CD4-positive, alpha-beta T cell treated with Interleukin-4 for 4 hours (primary cell): ENCODE measurements around the gene DRC3.
A peak's percentile ranks its signal among the peaks of the same experiment; 100 is the strongest.
"Not testable (repeated sequence)": the region's sequence is repeated elsewhere in the genome, so short reads cannot be mapped to it uniquely, and the experiment has no call there.

Experiments used
- DNase-seq: peaks from one replicate; pipeline ENCODE4 v3.0.0-alpha.2; 2020

Gene DRC3, protein sequence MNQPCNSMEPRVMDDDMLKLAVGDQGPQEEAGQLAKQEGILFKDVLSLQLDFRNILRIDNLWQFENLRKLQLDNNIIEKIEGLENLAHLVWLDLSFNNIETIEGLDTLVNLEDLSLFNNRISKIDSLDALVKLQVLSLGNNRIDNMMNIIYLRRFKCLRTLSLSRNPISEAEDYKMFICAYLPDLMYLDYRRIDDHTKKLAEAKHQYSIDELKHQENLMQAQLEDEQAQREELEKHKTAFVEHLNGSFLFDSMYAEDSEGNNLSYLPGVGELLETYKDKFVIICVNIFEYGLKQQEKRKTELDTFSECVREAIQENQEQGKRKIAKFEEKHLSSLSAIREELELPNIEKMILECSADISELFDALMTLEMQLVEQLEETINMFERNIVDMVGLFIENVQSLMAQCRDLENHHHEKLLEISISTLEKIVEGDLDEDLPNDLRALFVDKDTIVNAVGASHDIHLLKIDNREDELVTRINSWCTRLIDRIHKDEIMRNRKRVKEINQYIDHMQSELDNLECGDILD

DNA sequence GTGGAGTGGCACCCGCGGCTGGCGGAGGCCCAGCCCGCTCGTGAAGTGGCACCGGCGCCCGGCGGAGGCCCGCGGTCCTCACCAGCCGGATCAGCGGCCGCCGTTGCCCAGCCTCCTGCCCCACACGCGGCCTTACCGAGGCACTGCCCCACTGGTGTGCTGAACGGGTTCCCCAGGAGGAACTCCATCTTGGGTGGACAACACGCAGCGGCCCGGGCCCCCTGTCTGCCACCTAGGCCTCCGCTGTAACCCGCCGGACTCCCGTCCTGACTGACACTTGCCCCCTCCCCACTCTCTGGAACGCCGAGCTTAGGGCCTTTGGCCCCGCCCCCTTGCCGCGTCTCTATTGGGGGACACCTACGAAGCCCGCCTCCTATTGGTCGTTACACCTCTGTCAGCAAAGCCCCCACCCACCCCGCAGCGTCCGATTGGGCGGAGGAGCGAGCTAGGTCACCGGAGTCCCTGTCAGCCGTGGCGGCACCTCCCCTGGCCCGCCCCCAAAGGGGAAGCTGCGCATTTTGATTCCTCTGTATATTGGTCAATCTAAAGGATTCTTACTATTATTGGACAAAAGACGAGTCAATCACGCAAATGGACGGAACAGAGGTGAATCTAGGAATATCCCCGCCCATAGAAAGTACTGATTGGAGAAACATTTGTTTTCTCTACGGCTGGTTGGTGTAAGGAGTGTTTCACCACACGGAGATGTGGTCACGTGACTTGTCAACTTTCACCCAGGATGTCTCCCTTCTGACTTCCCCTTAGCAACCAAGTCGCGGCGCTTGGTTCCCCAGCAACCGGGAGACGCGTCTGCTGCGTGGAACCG is at the start of gene DRC3, which contains the start of gene TOM1L2:
Gene DRC3 (plus strand): TSS at position 737 of the 826 bp plus-strand sequence. CDS start 4,737 bp downstream, outside the sequence.
Gene TOM1L2 (minus strand): TSS at position 275 of the 826 bp plus-strand sequence. CDS start 87 bp downstream, at position 188.
- peak; percentile 100 for DNase-seq

DNA sequence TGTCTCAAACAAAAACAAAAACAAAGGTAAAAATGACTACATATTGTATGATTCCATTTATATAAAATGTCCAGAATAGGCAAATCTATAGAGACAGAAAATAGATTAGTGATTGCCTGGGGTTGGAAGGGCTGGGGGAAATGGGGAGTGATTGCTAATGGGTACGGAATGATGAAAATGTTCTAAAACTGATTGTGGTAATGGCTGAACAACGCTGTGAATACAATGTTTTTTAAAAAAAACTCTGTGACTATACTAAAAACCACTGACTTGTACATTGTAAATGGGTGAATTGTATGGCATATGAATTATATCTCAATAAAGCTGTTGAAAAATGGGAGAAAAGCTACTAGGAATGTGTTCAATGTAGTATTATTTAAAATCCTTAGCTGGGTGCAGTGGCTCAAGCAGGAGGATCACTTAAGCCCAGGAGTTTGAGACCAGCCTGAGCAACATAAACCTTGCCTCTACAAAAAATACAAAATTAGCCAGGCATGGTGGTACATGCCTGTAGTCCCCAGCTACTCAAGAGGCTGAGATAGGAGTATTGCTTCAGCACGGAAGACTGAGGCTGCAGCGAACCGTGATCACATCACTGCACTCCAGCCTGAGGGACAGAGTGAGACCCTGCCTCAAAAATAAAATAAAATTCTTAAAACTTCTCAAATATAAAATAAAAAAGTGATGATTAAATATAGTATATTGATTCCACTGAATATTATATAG is 48.4 kb upstream of the DRC3 start:
- no peak for DNase-seq

DNA sequence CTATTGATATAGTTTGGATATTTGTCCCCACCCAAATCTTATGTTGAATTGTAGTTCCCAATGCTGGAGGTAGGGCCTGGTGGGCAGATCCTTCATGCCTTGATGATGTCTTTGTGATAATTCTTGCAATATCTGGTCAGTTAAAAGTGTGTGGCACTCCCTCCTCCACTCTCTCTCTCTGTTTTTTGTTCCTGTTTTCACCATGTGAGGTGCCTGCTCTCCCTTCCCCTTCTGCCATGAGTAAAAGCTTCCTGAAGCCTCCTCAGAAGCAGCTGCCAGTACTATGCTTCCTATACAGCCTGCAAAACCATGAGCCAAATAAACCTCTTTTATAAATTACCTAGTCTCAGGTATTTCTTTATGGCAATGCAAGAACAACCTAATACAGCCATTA is 47.8 kb upstream of the DRC3 start:
- DNase-seq = no peak

DNA sequence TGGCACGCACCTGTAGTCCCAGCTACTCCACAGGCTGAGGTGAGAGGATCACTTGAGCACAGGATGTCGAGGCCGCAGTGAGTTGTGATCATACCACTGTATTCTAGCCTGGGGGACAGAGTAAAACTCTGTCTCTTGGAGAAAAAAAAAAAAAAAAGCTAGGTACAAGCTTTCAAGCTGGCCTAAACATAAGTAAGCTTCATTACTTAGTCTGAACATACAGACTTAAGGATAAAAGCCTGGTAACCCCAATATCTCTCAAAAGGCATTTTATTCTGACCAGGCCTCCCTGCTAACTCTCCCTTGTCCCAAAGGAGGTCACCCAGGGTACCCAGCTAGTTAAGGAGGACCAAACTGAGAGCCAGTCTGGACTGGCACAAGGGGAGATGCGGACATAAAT is 46.6 kb upstream of the DRC3 start:
- no peak for DNase-seq

DNA sequence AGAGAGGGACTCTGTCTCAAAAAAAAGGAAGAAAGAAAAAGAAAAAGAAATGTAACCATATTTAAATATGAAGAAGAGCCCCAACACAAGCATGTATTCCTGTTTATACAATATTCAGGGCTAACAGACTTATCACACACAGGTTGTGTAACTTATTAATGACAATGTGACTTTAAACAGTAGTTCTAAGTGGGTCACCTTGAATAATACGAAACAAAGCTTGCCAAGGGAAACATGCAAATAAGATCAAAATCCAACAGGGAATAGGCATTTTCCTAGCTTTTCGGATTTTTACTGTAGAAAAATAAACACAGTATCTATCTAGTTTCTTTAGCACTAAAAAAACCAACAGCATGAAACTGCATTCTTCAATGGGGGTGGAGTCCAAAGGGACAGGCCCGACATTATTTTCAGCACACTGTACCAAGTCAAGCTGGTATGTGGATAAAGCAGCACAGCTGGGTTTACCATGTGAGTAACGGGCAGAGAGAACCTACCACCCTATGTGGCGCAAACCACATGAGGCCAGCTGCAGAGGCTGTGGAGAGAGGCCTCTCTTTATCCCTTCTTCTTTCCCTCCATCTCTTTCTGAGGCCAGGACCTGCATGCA is 45.7 kb upstream of the DRC3 start:
- no peak for DNase-seq

DNA sequence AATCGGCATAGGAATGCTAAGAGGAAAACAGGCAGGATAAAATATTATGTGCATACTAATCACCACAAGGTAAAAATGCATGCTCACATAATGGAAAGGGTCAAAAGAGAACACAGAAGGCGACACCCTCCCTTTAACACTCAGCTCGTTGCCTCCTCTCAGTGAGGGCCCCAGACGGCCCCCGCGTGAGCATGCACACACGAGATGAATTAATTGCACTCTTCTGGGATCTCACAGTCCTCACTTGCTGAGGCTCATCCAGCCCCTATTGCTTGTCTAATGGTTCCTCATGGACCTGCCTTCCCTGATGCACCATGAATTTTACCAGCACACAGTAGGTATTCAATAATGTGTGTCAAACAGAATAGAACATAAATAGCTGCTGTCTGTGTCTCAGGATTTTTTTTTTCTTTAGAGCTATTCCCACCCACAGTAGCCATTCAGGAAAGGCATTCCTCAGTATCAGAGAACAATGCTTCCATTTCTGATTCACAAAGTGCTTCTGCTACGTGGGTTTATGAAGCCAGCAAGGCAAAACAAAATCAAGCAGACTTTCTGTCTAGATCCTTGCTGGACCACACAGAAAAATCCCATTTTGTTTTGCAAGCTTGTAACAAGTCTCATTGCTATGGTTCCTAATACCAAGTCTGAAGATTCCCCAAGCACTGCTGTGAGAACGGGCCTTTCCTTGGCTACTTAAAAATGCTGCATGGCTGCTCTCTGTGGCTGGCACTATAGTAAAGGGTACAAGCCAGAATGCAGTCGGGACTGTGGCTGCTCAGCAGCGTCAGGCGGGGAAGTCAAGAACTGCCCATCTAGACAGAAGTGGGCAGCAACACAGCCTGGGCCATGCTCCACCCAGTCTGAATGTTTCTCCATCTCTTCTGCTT is 44.0 kb upstream of the DRC3 start:
- DNase-seq = no peak

DNA sequence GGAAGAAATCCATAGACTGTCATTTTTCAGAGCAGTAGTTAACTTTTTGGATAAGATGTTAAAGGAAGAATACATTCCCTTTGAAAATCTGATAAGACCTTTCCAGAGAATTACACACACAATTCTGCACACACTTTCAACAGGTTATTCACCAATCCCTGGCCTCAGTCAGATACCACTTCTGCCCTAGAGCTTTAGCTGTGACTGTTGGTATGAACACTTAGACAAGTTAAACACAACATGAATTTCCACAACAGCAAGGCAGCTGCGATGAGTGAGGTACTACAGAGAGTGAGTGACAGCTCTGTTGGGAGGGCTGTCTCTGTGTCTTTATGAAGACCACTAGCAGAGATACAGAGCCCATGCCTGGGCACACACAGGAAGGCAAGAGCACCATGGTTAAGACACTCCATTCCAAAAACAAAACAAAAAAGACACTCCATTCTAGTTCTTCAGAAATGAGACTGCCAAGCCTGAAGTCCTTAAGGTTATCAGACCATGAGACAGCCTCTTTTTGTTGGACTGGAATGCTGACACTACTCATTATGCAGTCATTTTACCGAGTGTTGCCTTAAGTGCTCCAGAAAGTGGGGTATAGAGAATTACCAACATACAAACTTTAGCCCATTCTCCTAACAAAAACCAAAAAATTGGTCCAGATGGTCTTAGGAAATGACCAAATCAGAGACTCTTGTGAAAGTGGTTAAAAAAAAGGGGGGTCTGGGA is 42.8 kb upstream of the DRC3 start:
- no peak for DNase-seq

DNA sequence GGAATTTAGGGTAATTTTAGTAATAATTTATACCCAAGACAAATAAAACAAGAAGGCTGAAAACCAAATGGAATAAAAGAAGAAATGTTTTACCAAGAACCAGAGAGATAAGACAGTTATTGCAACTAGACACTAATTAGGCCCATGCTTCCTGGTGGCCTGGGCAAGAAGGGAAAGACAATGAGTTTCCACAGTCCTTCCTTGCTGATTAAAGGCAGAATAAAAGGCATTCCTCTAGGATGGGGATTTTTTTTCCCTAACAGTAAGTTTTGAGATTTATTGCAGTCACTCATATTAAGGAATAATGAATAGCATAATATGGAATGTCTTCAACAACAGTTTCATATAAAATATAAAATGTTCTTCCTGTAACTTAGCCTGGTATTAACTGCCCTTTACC is 42.0 kb upstream of the DRC3 start:
- no peak for DNase-seq

DNA sequence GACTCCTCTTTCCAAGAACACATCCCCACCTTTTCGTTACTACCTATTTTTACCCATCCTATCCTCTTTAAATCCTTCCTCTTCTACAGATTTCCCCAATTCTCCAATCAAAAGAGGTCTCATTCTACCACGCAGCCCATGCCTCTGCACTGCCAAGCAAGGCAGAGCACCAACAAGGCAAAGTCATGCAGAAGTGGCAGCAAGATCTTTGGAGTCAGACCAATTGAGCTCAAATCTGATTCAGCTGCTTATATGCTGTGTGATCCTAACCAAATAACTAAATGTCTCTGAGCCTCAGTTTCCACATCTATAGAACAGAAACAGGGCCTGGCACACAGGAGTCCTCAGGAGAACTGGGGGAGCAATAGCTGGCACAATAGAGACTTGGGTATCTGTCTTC is 41.5 kb upstream of the DRC3 start:
- DNase-seq = no peak

DNA sequence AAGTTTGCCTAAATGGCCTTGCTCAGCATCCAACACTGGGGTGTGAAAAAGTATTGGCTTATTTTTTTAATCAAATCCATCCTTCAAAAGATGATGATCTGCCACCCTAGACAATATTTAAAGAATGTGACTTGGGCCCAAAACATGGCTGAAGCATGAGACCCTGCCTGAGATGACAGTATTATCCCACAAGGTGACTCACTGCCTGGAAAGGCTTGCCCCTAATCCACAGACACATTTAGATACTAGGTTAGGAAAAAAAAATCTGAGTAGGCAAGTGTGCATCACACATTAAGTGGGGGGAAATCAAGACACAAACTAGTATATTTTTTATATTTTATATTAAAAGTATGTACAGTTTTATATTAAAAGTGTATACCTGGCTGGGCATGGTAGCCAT is 38.9 kb upstream of the DRC3 start:
- no peak for DNase-seq

DNA sequence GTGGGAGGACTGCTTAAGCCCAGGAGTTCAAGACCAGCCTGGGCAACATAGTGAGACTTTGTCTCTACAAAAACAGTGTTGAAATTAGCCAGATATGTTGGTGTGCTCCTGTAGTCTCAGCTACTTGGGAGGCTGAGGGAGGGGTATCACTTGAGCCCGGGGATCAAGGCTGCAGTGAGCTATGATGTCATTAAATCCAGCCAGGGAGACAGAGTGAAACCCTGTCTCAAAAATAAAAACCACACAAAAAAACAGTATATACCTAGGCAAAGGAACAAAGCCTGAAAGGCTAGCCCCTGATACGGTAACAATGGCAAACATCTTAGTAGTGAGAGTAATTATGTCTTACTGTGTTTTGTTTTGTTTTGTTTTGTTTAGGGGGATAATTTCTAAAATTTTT is 38.4 kb upstream of the DRC3 start:
- no peak for DNase-seq

DNA sequence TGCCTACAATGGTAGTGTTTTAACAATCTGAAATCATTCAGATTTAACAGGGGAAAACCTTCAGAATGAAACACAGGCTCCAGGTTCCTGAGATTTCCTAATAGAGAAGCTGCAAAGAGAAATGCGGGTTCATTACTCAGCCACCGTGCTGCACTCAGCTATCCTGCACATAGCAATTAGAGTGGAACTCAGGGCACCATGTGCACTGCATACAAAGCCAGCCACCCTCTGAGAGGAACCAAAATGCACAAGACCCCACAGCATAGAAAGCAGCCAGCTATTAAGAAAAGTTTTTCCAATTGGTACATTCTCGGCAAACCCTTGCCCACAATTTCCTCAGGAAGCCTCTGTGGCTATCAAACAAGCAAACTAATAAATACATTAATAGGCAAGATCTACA is 37.9 kb upstream of the DRC3 start:
- no peak for DNase-seq

DNA sequence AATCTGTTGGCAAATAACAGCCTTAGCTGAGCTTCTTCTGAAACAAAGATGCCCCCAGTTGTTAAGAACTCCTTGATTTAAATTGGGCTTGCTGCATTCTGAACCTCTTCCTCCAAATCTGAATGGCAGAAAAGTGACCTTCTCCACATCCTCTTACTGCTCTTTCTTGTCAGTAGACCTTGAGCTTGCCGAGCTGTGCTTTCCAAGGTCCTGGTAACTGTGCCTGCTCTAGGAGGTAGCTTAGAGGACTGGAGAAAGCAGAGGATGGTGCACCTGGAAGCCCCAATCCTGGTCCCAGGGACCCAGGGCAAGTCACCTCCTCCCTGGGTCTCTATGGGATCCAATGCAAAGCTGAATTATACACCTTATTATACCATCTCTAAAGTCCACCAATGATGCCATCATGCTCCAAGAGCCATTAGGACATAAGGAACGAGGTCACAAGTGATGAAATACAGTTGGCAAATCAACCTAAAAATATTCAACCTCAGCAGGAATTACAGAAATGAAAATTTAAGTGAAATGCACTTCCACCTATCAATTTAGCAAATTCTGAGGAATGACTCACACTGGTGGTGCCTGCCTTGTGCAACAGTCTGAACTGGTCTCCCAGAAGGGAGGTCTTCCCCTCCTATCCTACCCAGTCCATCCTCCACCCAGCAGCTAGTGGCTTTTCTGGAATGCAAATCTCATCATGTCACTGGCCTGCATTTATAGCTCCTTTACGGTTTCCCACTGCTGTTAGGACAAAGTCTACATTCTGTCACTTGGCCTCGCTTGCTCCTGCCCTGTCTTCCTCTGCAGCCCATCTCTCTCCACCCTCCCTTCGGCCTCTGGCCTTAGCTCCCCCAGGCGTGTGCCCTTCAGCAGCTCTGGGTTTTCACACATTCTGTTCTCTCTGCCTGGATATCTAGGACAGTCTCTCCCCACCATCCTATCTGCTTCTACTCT is 37.1 kb upstream of the DRC3 start:
- peak; percentile 9 for DNase-seq

DNA sequence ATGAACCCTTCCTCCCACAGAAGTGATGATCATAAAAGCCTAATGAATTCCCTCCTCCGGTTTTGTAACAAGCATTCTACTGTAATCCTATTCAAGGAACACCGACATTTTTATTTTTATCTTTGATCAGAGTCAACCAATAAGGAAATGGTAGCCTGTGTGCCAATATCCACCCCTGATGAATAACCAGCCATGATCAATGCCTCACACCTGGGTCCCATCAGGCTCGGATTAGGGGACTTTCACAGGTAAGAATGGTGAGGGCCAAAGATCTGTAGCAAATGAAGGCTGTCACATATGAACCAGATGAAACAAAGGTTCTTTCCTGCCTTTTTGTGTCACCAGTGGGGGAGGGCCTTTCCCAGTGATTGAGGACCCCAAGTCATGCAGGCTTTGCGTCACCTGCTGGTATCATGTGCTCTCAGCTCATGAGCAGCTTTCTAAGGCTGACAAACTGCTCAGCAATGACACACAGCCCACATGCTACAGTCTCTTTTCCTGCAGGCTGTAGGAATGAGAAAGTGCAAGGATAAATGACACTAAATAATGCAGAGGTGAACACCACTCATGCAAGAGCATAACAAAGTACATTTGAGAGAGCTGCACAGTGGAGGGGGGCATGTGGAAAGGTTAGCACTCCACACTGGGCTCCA is 35.3 kb upstream of the DRC3 start:
- no peak for DNase-seq

DNA sequence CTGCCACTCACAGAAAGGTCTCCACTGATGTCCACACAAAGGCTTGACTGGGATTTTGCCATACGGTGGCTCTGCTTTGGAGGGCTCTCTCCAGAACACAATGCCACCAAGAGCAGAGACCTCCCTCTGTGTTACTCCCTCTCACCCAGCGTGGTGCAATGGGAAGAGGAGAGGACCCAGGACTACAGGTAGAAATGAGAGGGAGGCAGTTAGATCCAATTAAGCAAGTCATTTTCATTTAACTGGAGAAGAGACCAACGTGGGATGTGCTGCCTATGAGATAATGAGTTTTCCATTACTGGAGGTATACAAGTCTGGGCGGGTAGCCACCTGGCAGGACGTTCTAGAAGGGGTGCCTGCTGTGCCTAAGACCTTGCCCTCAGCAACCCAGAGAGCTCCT is 34.7 kb upstream of the DRC3 start:
- DNase-seq = no peak

DNA sequence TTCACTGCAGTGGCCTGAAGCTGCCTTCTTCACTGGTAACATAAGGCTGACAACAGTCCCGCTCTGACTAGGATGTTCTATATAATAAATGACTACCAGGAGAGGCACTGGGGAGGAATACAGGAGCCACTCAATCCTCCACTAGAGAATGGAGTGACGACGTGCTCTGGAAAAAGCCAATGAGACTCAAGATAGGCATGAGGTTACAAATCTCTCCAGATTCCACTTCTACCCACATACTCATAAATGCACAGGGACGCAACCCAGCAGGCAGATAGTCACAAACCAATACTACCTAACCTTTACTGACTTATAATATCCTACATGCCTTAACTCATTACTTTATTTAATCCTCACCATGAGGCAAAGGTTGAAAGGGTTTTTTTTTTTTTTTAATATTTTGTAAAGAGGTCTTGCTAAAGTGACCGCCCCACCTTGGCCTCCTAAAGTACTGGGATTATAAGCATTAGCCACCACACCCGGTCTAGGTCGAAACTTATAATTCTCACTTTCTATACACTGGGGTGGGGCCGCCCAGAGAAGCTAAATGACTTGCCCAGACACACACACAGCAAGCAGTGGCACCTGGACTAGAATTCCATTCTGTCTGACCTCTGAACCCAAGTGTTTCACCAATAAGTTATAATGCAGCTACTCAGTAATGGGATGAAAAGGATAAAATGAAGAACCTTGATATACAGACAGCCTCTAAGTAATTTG is 34.1 kb upstream of the DRC3 start:
- no peak for DNase-seq

DNA sequence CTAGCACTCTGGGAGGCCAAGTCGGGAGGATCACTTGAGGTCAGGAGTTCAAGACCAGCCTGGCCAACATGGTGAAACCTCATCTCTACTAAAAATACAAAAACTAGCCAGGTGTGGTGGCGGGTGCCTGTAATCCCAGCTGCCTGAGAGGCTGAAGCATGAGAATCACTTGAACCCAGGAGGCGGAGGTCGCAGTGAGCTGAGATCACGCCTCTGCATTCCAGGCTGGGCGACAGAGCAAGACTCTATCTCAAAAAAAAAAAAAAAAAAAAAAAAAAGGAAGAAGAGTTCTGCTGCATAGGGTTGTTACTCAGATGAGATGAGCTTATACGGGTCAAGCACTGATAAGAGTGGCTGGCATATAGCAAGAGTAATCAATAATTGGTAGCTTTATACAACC is 32.7 kb upstream of the DRC3 start:
- DNase-seq = not testable (repeated sequence)

DNA sequence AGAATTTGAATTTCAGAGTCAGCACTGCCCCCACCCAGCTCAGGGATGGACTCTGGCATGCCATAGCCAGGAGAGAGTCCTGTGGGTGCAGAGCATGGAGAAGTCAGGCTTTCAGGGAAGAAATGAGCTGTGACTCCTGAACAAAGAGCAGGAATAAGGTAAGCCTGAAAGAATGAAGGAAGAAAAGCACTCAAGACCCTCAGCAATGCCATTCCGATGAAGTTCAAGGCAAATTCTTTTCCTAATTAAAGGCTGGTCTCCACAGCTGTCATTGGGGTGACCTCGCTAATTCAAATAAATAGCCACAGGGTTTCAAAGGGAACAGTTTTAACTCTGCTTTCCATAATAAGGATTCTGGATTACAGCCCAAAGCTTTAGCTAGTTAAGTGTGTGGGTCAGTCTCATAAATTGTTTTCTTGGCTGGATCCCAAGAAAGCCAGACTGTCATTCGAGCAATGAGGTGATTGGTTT is 32.2 kb upstream of the DRC3 start:
- no peak for DNase-seq
